AG04450 (cell line): Measurements from ENCODE around the gene GINS3. TPM values are rescaled to one million over a fixed set of nuclear protein-coding genes. Genes with fewer than 3 reads are reported as not detected.

Source experiments
- CTCF ChIA-PET: fragments of 300-600, 350-600 bp; formaldehyde crosslinking; extraction: SDS; loops from one replicate; lab custom pipeline; 2022; ENCODE audit warnings: antibody characterized with exemption, inconsistent platforms; lab: Charles Lee
- POLR2A ChIA-PET: fragments of 350-600 bp; formaldehyde crosslinking; extraction: SDS; loops from one replicate; lab custom pipeline; 2021; ENCODE audit warnings: antibody characterized with exemption, inconsistent platforms; lab: Yijun Ruan, JAX
- DNase-seq: peaks from one replicate; pipeline ENCODE4 v3.0.0-alpha.2; 2011; ENCODE audit warnings: low read depth, low spot score
- H3K27ac ChIP-seq: one replicate; pipeline ENCODE4 v1.5.1; 2012; ENCODE audit warnings: low read depth, low read length, control low read depth
- H3K27me3 ChIP-seq: one replicate; pipeline ENCODE4 v1.6.0; 2012; ENCODE audit warnings: low read length; ENCODE audit not compliant: control insufficient read depth, insufficient read depth
- H3K4me3 ChIP-seq: 2 replicates; pipeline ENCODE4 v1.5.1; 2011; ENCODE audit warnings: mild to moderate bottlenecking, low read depth, low read length, control low read depth
- H3K9me3 ChIP-seq: 2 replicates; pipeline ENCODE4 v1.5.1; 2012; ENCODE audit warnings: low read length; ENCODE audit not compliant: control insufficient read depth, insufficient read depth
- polyA plus RNA-seq: library from polyadenylated mRNA; depleted of rRNA; stranded (reverse); fragments of >200 nt; gene quantifications from 2 replicates; pipeline ENCODE4 v1.2.3, GENCODE V29; 2011
- TF ChIP-seq, protein P1 (sequence below): IDR thresholded peaks from 2 replicates; pipeline ENCODE4 v1.5.1; 2011; ENCODE audit warnings: low read depth, low read length, control low read depth, inconsistent platforms

GINS3 gene
- polyA plus RNA-seq, 1 experiment = 3.3 TPM

DNA sequence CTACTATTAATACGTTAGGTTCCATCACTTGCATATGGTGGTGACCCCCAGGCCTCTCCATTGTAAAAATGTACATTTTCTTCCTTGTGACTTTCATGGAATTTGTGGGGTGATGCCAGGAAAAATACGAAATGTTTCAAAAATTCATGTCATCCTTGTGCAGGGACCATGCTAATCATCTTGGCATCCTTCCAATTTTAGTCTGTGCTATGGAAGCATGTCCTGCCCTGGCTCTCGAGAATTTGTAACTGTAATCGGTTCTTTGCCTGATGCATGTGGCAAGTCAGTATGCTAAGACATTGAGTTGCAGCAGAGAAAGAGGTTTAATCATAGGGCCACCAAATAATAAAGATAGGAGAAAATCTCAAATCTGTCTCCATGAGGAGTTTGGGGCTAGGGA is 14.3 kb upstream of the GINS3 start:
- TF ChIP-seq, protein P1, sequence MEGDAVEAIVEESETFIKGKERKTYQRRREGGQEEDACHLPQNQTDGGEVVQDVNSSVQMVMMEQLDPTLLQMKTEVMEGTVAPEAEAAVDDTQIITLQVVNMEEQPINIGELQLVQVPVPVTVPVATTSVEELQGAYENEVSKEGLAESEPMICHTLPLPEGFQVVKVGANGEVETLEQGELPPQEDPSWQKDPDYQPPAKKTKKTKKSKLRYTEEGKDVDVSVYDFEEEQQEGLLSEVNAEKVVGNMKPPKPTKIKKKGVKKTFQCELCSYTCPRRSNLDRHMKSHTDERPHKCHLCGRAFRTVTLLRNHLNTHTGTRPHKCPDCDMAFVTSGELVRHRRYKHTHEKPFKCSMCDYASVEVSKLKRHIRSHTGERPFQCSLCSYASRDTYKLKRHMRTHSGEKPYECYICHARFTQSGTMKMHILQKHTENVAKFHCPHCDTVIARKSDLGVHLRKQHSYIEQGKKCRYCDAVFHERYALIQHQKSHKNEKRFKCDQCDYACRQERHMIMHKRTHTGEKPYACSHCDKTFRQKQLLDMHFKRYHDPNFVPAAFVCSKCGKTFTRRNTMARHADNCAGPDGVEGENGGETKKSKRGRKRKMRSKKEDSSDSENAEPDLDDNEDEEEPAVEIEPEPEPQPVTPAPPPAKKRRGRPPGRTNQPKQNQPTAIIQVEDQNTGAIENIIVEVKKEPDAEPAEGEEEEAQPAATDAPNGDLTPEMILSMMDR = no peak
- CTCF ChIA-PET = no interaction called here
- H3K9me3 ChIP-seq = no peaks in the 10 kb centered on the region
- no peaks in the 10 kb centered on the region for H3K27me3 ChIP-seq
- H3K4me3 ChIP-seq = no peak overlapping the region
- no peak overlapping the region for H3K27ac ChIP-seq
- DNase-seq = no peak
- POLR2A ChIA-PET = no interaction called here

DNA sequence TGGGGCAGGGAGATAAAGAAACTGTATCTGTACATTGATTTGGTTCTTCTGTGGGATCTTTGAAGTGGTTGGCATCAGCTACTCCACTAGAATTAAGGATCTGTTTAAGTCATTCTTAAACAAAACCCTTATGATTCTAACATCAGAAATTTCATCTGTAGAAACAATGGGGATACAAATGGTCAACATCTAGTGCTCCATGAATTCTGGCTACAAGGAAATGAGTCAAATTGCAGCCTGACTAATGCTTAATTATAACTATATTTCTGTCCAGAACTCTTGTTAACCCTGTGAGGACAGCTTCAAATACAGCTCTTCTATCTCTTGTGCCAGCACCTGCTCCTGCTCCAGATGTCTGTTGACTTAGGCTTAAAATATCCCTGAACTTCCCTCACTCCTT is 13.9 kb upstream of the GINS3 start:
- no peaks in the 10 kb centered on the region for H3K9me3 ChIP-seq
- no peaks in the 10 kb centered on the region for H3K27me3 ChIP-seq
- H3K27ac ChIP-seq = no peak overlapping the region
- no peak for DNase-seq
- TF ChIP-seq, protein P1 = no peak
- no peak overlapping the region for H3K4me3 ChIP-seq
- POLR2A ChIA-PET = no interaction called here
- CTCF ChIA-PET = no interaction called here

DNA sequence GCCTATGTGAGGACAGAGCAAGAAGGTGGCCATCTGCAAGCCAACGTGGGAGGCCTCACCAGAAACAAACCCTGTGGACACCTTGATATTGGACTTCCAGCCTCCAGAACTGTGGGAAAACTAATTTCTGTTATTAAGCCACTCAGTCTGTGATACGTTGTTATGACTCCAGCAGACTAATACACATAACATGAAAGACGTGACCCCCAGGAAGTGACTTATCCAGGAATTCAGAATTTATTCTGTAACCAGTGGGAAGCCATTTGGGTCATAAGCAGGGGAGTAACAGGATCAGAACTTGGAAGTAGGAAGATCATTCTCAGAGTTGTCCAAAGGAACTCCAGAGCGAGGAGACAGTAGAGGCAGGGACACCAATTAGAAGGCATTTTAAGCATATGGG is 12.5 kb upstream of the GINS3 start:
- CTCF ChIA-PET = no interaction called here

GRCh38 chr16:58381661-58382060 is 10.6 kb upstream of the GINS3 start:
- DNase-seq = no peak
- POLR2A ChIA-PET = no interaction called here
- Histone ChIP-seq H3K27me3 (no peaks in the 10 kb centered on the region), H3K4me3 (no peak overlapping the region), H3K9me3 (no peaks in the 10 kb centered on the region), H3K27ac (no peak overlapping the region)
- CTCF ChIA-PET = interaction anchor here (1.5 kb wide), 1 partner anchor 45 kb away, joined by 4 read pairs; no protein-coding TSS in a partner anchor
- TF ChIP-seq, protein P1 = no peak

More for the DNA sequence above, 12.5 kb upstream of the GINS3 start:
- Histone ChIP-seq H3K9me3 (no peaks in the 10 kb centered on the region), H3K27me3 (no peaks in the 10 kb centered on the region), H3K4me3 (no peak overlapping the region), H3K27ac (no peak overlapping the region)
- POLR2A ChIA-PET = no interaction called here
- TF ChIP-seq, protein P1 = no peak
- no peak for DNase-seq

GRCh38 chr16:58384437-58385055 is 7.7 kb upstream of the GINS3 start:
- no peak overlapping the region for H3K4me3 ChIP-seq
- no peak for DNase-seq
- peaks cover 4% of the 10 kb centered on the region for H3K27me3 ChIP-seq
- H3K9me3 ChIP-seq = no peaks in the 10 kb centered on the region
- TF ChIP-seq, protein P1 = no peak
- POLR2A ChIA-PET = no interaction called here
- H3K27ac ChIP-seq = no peak overlapping the region
- CTCF ChIA-PET = interaction anchor here (2.4 kb wide), 1 partner anchor 48 kb away, joined by 12 read pairs; no protein-coding TSS in a partner anchor
